ENCODE measurements around the gene OCA2. TPM values are rescaled to one million over a fixed set of nuclear protein-coding genes. Genes with fewer than 3 reads are reported as not detected.

Gene OCA2
- total and polyA plus RNA-seq, 2 of the 4 experiments (the other 2 are of a cell fraction) = under 0.01 to 0.03 TPM

- Histone ChIP-seq H3K9me3 (ENCODE audit: control insufficient read depth, insufficient read depth, low read length) (peaks cover 17% of the 10 kb centered on the region), H3K23ac (ENCODE audit: low read depth, low read length) (no peak overlapping the region), H3K36me3 (ENCODE audit: control insufficient read depth, insufficient read depth, low read length) (no peaks in the 10 kb centered on the region), H4K20me1 (ENCODE audit: insufficient read depth, low read length) (no peaks in the 10 kb centered on the region), H2BK120ac (ENCODE audit: low read depth, low read length) (no peak overlapping the region), H2BK15ac (ENCODE audit: low read depth, low read length) (no peak overlapping the region), H4K8ac (ENCODE audit: low read depth in 2 of 2, low read length in 2 of 2) (no peak overlapping the region), H3K4ac (ENCODE audit: low read depth, low read length) (no peak overlapping the region), H3K14ac (replicated peaks; ENCODE audit: low read depth, low read length) (no peak overlapping the region), H2AK5ac (ENCODE audit: low read depth, low read length) (no peak overlapping the region), H2AFZ (replicated peaks; ENCODE audit: low read length, poor library complexity) (no peak overlapping the region), H3K9ac (ENCODE audit: low read depth, low read length) (no peak overlapping the region), H2AK9ac (replicated peaks; ENCODE audit: low read depth, low read length, poor library complexity) (no peak overlapping the region), H3K9me1 (ENCODE audit: insufficient read depth, low read length) (no peaks in the 10 kb centered on the region), H3K4me2 (ENCODE audit: low read depth, low read length) (no peak overlapping the region), H2BK20ac (ENCODE audit: low read depth, low read length) (no peak overlapping the region), H3K4me3 (ENCODE audit: insufficient read depth, low read depth, low read length) (no peak overlapping the region), H3K18ac (ENCODE audit: low read depth, low read length) (no peak overlapping the region), H3K56ac (ENCODE audit: extremely low read depth, insufficient read depth, low read length) (no peak overlapping the region), H4K91ac (ENCODE audit: insufficient read depth, low read depth, low read length) (no peak overlapping the region), H3K79me1 (ENCODE audit: low read depth in 1 of 2, low read length in 2 of 2) (no peaks in the 10 kb centered on the region), H3K4me1 (ENCODE audit: control insufficient read depth, insufficient read depth, low read length) (no peaks in the 10 kb centered on the region), H3K27ac (ENCODE audit: insufficient read depth, low read length) (no peak overlapping the region), H2BK5ac (ENCODE audit: low read depth, low read length, poor library complexity, severe bottlenecking) (no peak overlapping the region), H4K5ac (ENCODE audit: low read depth, low read length) (no peak overlapping the region), H3K27me3 (ENCODE audit: control insufficient read depth, insufficient read depth, low read length) (no peaks in the 10 kb centered on the region)
- no peak for TF ChIP-seq NFE2L2 (IDR thresholded peaks at IDR 0.05; ENCODE audit: low read depth, low read length)
- no peak for TF ChIP-seq CHD1 (IDR thresholded peaks at IDR 0.05; ENCODE audit: low read depth, low read length)
- no peak for TF ChIP-seq BHLHE40 (IDR thresholded peaks at IDR 0.05; ENCODE audit: low read depth, low read length)
- no peak for TF ChIP-seq SMC3 (IDR thresholded peaks at IDR 0.05; ENCODE audit: low read depth, low read length)
- TF ChIP-seq MAFK (IDR thresholded peaks at IDR 0.05; ENCODE audit: low read depth, low read length) = no peak
- TF ChIP-seq USF2 (IDR thresholded peaks at IDR 0.05; ENCODE audit: low read depth, low read length) = no peak
- no peak for TF ChIP-seq POLR2A (IDR thresholded peaks at IDR 0.05; ENCODE audit: low read depth, low read length)
- ChIA-PET CTCF (no interaction called here), POLR2A (ENCODE audit: unreplicated experiment) (no interaction called here)
- no peak for ATAC-seq (ENCODE audit: low read depth)
- no peak for DNase-seq
- BruUV-seq (replicated peaks) = no TSS peak
- dilution Hi-C loops (cut with HindIII; ENCODE audit: low sequenced_read_pairs, unreplicated experiment) = no loop called here
- in situ Hi-C loops (cut with MboI; ENCODE audit: low sequenced_read_pairs) = no loop called here
- intact Hi-C loops (cut with micrococcal nuclease) = no loop called here
These were observed 125.2 kb downstream of the OCA2 start for GRCh38 chr15:27973886-27974285.

All from IMR-90 (cell line).